Cardiac muscle cell (in vitro differentiated cells and primary cell): ENCODE data around the gene PIK3C3. TPM values are rescaled to one million over a fixed set of nuclear protein-coding genes. Genes with fewer than 3 reads are reported as not detected.

Experiments
- DNase-seq, 2 donors: peaks; one replicate each; pipeline versions ENCODE4 v3.0.0 to v3.0.0-alpha.2; 2010 to 2017; ENCODE audit warnings: low read depth in 1 of 2, low spot score in 1 of 2
- H3K27ac ChIP-seq: fragments of 200-600 bp; sonication (generic); 2 replicates; pipeline ENCODE4 v1.5.1; 2016
- H3K27me3 ChIP-seq: fragments of 200-600 bp; sonication (generic); 2 replicates; pipeline ENCODE4 v1.6.0; 2016; ENCODE audit warnings: control low read depth
- H3K36me3 ChIP-seq: fragments of 200-600 bp; sonication (generic); 2 replicates; pipeline ENCODE4 v1.5.1; 2016; ENCODE audit warnings: control low read depth
- H3K4me1 ChIP-seq: fragments of 200-600 bp; sonication (generic); 2 replicates; pipeline ENCODE4 v1.8.1; 2017; ENCODE audit warnings: low read depth, mild to moderate bottlenecking, mixed run types
- H3K4me3 ChIP-seq: fragments of 200-600 bp; sonication (generic); 2 replicates; pipeline ENCODE4 v1.5.1; 2016; ENCODE audit warnings: mild to moderate bottlenecking
- H3K9me3 ChIP-seq: fragments of 200-600 bp; sonication (generic); 2 replicates; pipeline ENCODE4 v1.5.1; 2017; ENCODE audit warnings: low read depth, mild to moderate bottlenecking, control low read depth
- CTCF ChIP-seq: IDR thresholded peaks from 2 replicates; pipeline ENCODE4 v1.5.1; 2012; ENCODE audit warnings: low read depth, mild to moderate bottlenecking, low read length
- polyA plus RNA-seq: library from polyadenylated mRNA; unstranded; fragments of >200 nt; fragmentation: Nextera tagmentation; extraction: Ambion mirVana; gene quantifications from 2 replicates; pipeline ENCODE4 v1.2.1, GENCODE V29; 2016
- total RNA-seq: library from RNA; depleted of rRNA; stranded (reverse); fragments of >200 nt; gene quantifications from 2 replicates; pipeline ENCODE4 v1.2.3, GENCODE V29; 2016

Gene PIK3C3
- total and polyA plus RNA-seq, 2 experiments from 2014 or later: 29.6 to 36.8 TPM

DNA sequence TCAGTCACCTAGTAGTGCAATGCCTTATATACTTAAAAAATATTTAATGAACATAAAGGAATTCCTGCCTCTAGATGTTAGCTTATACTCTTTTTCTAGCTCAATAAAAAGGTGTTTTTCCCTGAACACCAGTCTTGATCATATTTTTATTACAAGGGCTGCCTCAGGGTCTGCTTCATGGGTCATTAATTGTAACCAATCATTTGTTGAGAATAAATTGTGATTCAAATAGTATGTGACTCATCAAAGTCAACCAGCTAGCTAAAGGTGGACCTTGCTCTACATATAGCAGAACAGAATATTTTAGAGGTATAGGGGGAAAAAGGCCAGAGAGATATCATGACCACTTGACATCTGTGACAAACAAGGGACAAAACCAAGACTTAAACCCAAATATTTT lies 114.0 kb downstream of the PIK3C3 start:
- no peak for DNase-seq
- Histone ChIP-seq H3K36me3 (peaks cover 27% of the 10 kb centered on the region), H3K4me3 (no peak overlapping the region), H3K27ac (no peak overlapping the region), H3K27me3 (no peaks in the 10 kb centered on the region), H3K4me1 (peaks cover 6% of the 10 kb centered on the region), H3K9me3 (no peaks in the 10 kb centered on the region)
- no peak for TF ChIP-seq CTCF

DNA sequence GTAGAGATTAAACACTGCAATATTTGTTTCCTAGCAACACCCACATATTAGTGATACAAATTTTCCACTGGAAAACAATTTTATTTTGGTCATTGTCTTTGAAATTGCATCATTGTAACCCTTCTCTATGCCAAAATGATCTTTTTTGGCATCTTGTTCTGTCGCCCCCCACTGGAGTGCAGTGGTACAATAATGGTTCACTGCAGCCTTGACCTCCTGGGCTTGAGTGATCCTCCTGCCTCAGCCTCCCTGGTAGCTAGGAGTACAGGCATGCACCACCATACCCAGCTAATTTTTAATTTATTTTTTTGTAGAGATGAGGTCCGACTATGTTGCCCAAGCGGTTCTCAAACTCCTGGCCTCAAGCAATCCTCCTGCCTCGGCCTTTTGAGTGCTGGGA lies 117.4 kb downstream of the PIK3C3 start:
- no peak for DNase-seq
- H3K27me3 ChIP-seq: no peaks in the 10 kb centered on the region
- H3K4me1 ChIP-seq: peaks cover 6% of the 10 kb centered on the region
- H3K36me3 ChIP-seq: peaks cover 27% of the 10 kb centered on the region
- no peak overlapping the region for H3K4me3 ChIP-seq
- no peak overlapping the region for H3K27ac ChIP-seq
- TF ChIP-seq CTCF: peak; percentile 11
- no peaks in the 10 kb centered on the region for H3K9me3 ChIP-seq

DNA sequence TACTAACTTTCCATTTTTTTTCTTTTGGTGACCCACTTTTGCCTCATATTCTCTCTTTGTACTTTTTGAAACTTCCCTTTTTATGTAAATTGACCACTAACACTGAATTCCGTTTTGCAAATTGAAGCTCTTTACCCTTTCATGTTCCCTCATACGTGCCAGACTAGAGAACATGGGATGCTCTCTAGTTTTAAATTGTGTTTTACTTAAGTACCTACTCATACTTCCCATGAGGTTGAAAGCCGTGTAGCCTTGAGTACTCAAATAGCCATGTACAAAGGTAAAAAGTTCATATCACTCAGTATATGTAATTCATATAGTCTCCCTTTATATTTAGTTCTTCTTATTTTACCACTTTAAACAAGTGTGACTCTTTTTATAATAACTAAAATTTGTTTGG lies 119.7 kb downstream of the PIK3C3 start:
- Histone ChIP-seq H3K27ac (no peak overlapping the region), H3K27me3 (no peaks in the 10 kb centered on the region), H3K9me3 (no peaks in the 10 kb centered on the region), H3K4me3 (no peak overlapping the region), H3K36me3 (peaks cover 23% of the 10 kb centered on the region), H3K4me1 (peaks cover 4% of the 10 kb centered on the region)
- DNase-seq: no peak
- no peak for TF ChIP-seq CTCF

GRCh38 chr18:42078711-42079110 lies 123.7 kb downstream of the PIK3C3 start:
- DNase-seq: peak in 1 of 2 donors; percentile 80
- Histone ChIP-seq H3K27me3 (no peaks in the 10 kb centered on the region), H3K9me3 (no peaks in the 10 kb centered on the region), H3K4me3 (no peak overlapping the region), H3K36me3 (peaks cover 29% of the 10 kb centered on the region), H3K4me1 (no peaks in the 10 kb centered on the region), H3K27ac (no peak overlapping the region)
- no peak for TF ChIP-seq CTCF

DNA sequence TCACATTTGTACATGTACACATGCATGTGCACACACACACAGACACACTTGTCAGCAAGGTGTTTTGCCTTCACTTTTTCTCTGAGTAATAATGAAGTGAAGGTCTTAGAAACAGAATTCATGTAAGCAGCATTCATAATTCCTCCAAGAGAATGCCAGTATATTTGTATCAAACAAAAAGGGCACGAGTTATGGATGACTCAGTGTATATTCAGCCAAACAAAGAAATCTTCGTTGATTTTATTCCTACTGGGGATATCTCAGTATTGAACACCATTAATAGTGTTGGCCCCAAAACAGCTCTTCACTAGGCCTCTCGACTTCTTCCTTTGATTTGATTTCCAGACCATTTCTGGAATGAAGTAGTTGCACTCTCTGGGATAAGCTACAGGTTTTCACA lies 125.3 kb downstream of the PIK3C3 start:
- H3K27ac ChIP-seq: no peak overlapping the region
- H3K36me3 ChIP-seq: peaks cover 29% of the 10 kb centered on the region
- H3K9me3 ChIP-seq: no peaks in the 10 kb centered on the region
- H3K4me1 ChIP-seq: no peaks in the 10 kb centered on the region
- no peak for DNase-seq
- TF ChIP-seq CTCF: no peak
- H3K4me3 ChIP-seq: no peak overlapping the region
- no peaks in the 10 kb centered on the region for H3K27me3 ChIP-seq
